Measurements from ENCODE around the gene OR6C74. TPM values are rescaled to one million over a fixed set of nuclear protein-coding genes. Genes with fewer than 3 reads are reported as not detected.

Gene OR6C74
- total RNA-seq (not detected), polyA plus RNA-seq (not detected)
- long read RNA-seq, donor 1: 0 reads
- long read RNA-seq, donor 2: 0 reads

GRCh38 chr12:55244309-55244708 lies at the start of gene OR6C74:
Gene OR6C74, plus strand, starts transcription at chr12:55244609. Its CDS starts 2,679 bp downstream, at chr12:55247288.
- Histone ChIP-seq H3K36me3 (no peaks in the 10 kb centered on the region), H3K4me3 (no peak within 1 kb of the TSS), H3K4me1 (no peaks in the 10 kb centered on the region), H3K27ac (no peak within 1 kb of the TSS), H3K9me3 (no peaks in the 10 kb centered on the region), H3K27me3 (replicated peaks in 1 of 7) (peaks cover 0 to 8% (median 0%) of the 10 kb centered on the region in 7 donors)
- DNase-seq: no peak
- intact Hi-C loops (cut with DNase I; ENCODE audit: low total_unique reads): no loop called here
- TF ChIP-seq POLR2A (IDR thresholded peaks at IDR 0.05) (no peak), CTCF (IDR thresholded peaks at IDR 0.05 in 8 of 11, conservative IDR thresholded peaks at IDR 0.05 in 3 of 11) (no peak), POLR2AphosphoS5 (IDR thresholded peaks at IDR 0.05) (no peak)
- WGBS, 5 donors: 93 to 98% (median 94%) methylated on average over 3 of the region's 3 CpGs

GRCh38 chr12:55220725-55221124 lies 23.7 kb upstream of the OR6C74 start, which contains the start of gene OR10A7:
Gene OR10A7, plus strand, starts transcription at chr12:55221025. Its CDS starts 0 bp downstream, at chr12:55221025.
- Histone ChIP-seq H3K4me3 (no peak within 1 kb of the TSS), H3K27me3 (replicated peaks in 1 of 7) (no peaks in the 10 kb centered on the region), H3K4me1 (no peaks in the 10 kb centered on the region), H3K36me3 (no peaks in the 10 kb centered on the region), H3K27ac (no peak within 1 kb of the TSS), H3K9me3 (no peaks in the 10 kb centered on the region)
- no peak for DNase-seq
- 78 to 90% (median 83%) methylated on average over 2 of the region's 2 CpGs for WGBS, 5 donors
- intact Hi-C loops (cut with DNase I; ENCODE audit: low total_unique reads): no loop called here
- TF ChIP-seq CTCF (IDR thresholded peaks at IDR 0.05 in 8 of 11, conservative IDR thresholded peaks at IDR 0.05 in 3 of 11): no peak

- Histone ChIP-seq H3K27me3 (replicated peaks in 1 of 7) (peaks cover 0 to 10% (median 0%) of the 10 kb centered on the region in 7 donors), H3K4me3 (no peak overlapping the region), H3K27ac (no peak overlapping the region), H3K36me3 (no peaks in the 10 kb centered on the region), H3K9me3 (no peaks in the 10 kb centered on the region), H3K4me1 (no peaks in the 10 kb centered on the region)
- TF ChIP-seq POLR2A (IDR thresholded peaks at IDR 0.05) (no peak), POLR2AphosphoS5 (IDR thresholded peaks at IDR 0.05) (no peak), CTCF (IDR thresholded peaks at IDR 0.05 in 8 of 11, conservative IDR thresholded peaks at IDR 0.05 in 3 of 11) (no peak)
- 60 to 90% (median 69%) methylated on average over 1 of the region's 1 CpG for WGBS, 5 donors
- intact Hi-C loops (cut with DNase I; ENCODE audit: low total_unique reads): no loop called here
- no peak for DNase-seq
Observed at GRCh38 chr12:55226523-55226922, 17.9 kb upstream of the OR6C74 start.

GRCh38 chr12:55227643-55228042 lies 16.8 kb upstream of the OR6C74 start:
- H3K9me3 ChIP-seq: no peaks in the 10 kb centered on the region
- H3K27me3 ChIP-seq (replicated peaks in 1 of 7): peaks cover 0 to 10% (median 0%) of the 10 kb centered on the region in 7 donors
- WGBS, 5 donors: 38 to 51% (median 47%) methylated on average over 3 of the region's 3 CpGs
- no peak for DNase-seq
- H3K27ac ChIP-seq: no peak overlapping the region
- H3K36me3 ChIP-seq: no peaks in the 10 kb centered on the region
- no peaks in the 10 kb centered on the region for H3K4me1 ChIP-seq
- H3K4me3 ChIP-seq: no peak overlapping the region
- TF ChIP-seq POLR2AphosphoS5 (IDR thresholded peaks at IDR 0.05) (no peak), CTCF (IDR thresholded peaks at IDR 0.05 in 8 of 11, conservative IDR thresholded peaks at IDR 0.05 in 3 of 11) (no peak), POLR2A (IDR thresholded peaks at IDR 0.05) (no peak)
- intact Hi-C loops (cut with DNase I; ENCODE audit: low total_unique reads): no loop called here
